ENCODE results near the gene DDIT4.
A peak's percentile ranks its signal among the peaks of the same experiment; 100 is the strongest.
"Not testable (repeated sequence)": the region's sequence is repeated elsewhere in the genome, so short reads cannot be mapped to it uniquely, and the experiment has no call there.

DDIT4 gene

GRCh38 chr10:72267381-72267780 lies 6.3 kb upstream of the DDIT4 start:
- Histone ChIP-seq H3K4me3 (ENCODE audit: control insufficient read depth in 1 of 7, extremely low read depth in 1 of 7, insufficient read depth in 4 of 7, low read depth in 2 of 7, low read length in 6 of 7) (no peak overlapping the region), H3K27me3 (replicated peaks in 2 of 5; ENCODE audit: control insufficient read depth in 4 of 5, insufficient read depth in 5 of 5, low read length in 4 of 5) (no peaks in the 10 kb centered on the region), H3K27ac (ENCODE audit: insufficient read depth in 1 of 2, low read depth in 1 of 2, low read length in 2 of 2, poor library complexity in 1 of 2, severe bottlenecking in 2 of 2) (no peak overlapping the region), H3K9me3 (ENCODE audit: control extremely low read depth in 1 of 5, control insufficient read depth in 4 of 5, insufficient read depth in 2 of 5, low read depth in 1 of 5, low read length in 4 of 5) (no peaks in the 10 kb centered on the region), H3K4me1 (ENCODE audit: control extremely low read depth in 1 of 4, control insufficient read depth in 4 of 4, insufficient read depth in 4 of 4, low read length in 3 of 4) (peaks cover under 1 to 9% (median 4%) of the 10 kb centered on the region in 4 experiments), H3K36me3 (ENCODE audit: control insufficient read depth in 4 of 4, insufficient read depth in 4 of 4, low read length in 3 of 4) (no peaks in the 10 kb centered on the region)
- WGBS (ENCODE audit: insufficient coverage): 97% methylated on average over 4 of the region's 6 CpGs
- no peak for DNase-seq
- ChIA-PET POLR2A (no interaction called here), CTCF (interaction anchor here (1.2 kb wide), 1 partner anchor 24 kb away, joined by 3 read pairs; no protein-coding TSS in a partner anchor)

GRCh38 chr10:72267819-72268399 lies 5.8 kb upstream of the DDIT4 start:
- no peak overlapping the region for H3K4me3 ChIP-seq (ENCODE audit: control insufficient read depth in 1 of 7, extremely low read depth in 1 of 7, insufficient read depth in 4 of 7, low read depth in 2 of 7, low read length in 6 of 7)
- WGBS (ENCODE audit: insufficient coverage): 100% methylated on average over 13 of the region's 15 CpGs
- no peak overlapping the region for H3K27ac ChIP-seq (ENCODE audit: insufficient read depth in 1 of 2, low read depth in 1 of 2, low read length in 2 of 2, poor library complexity in 1 of 2, severe bottlenecking in 2 of 2)
- H3K27me3 ChIP-seq (replicated peaks in 2 of 5; ENCODE audit: control insufficient read depth in 4 of 5, insufficient read depth in 5 of 5, low read length in 4 of 5): no peaks in the 10 kb centered on the region
- ChIA-PET CTCF (interaction anchor here (1.2 kb wide), 1 partner anchor 23 kb away, joined by 3 read pairs; no protein-coding TSS in a partner anchor), POLR2A (no interaction called here)
- no peaks in the 10 kb centered on the region for H3K9me3 ChIP-seq (ENCODE audit: control extremely low read depth in 1 of 5, control insufficient read depth in 4 of 5, insufficient read depth in 2 of 5, low read depth in 1 of 5, low read length in 4 of 5)
- H3K36me3 ChIP-seq (ENCODE audit: control insufficient read depth in 4 of 4, insufficient read depth in 4 of 4, low read length in 3 of 4): no peaks in the 10 kb centered on the region
- no peak for DNase-seq
- peaks cover 2 to 14% (median 8%) of the 10 kb centered on the region in 4 experiments for H3K4me1 ChIP-seq (ENCODE audit: control extremely low read depth in 1 of 4, control insufficient read depth in 4 of 4, insufficient read depth in 4 of 4, low read length in 3 of 4)

- WGBS (ENCODE audit: insufficient coverage): no CpG with 5 or more reads among the region's 5 CpGs
- POLR2A ChIA-PET: interaction anchor here (0.6 kb wide), 1 partner anchor 83 kb away, joined by 6 read pairs; no protein-coding TSS in a partner anchor
- H3K36me3 ChIP-seq (ENCODE audit: control insufficient read depth in 4 of 4, insufficient read depth in 4 of 4, low read length in 3 of 4); DNase-seq; CTCF ChIA-PET; H3K9me3 ChIP-seq (ENCODE audit: control extremely low read depth in 1 of 5, control insufficient read depth in 4 of 5, insufficient read depth in 2 of 5, low read depth in 1 of 5, low read length in 4 of 5); H3K27me3 ChIP-seq (replicated peaks in 2 of 5; ENCODE audit: control insufficient read depth in 4 of 5, insufficient read depth in 5 of 5, low read length in 4 of 5); H3K4me3 ChIP-seq (ENCODE audit: control insufficient read depth in 1 of 7, extremely low read depth in 1 of 7, insufficient read depth in 4 of 7, low read depth in 2 of 7, low read length in 6 of 7); H3K27ac ChIP-seq (ENCODE audit: insufficient read depth in 1 of 2, low read depth in 1 of 2, low read length in 2 of 2, poor library complexity in 1 of 2, severe bottlenecking in 2 of 2): not testable (repeated sequence)
- H3K4me1 ChIP-seq (ENCODE audit: control extremely low read depth in 1 of 4, control insufficient read depth in 4 of 4, insufficient read depth in 4 of 4, low read length in 3 of 4): peaks cover 2 to 17% (median 12%) of the 10 kb centered on the region in 4 experiments
Observed at GRCh38 chr10:72268475-72269200, 5.1 kb upstream of the DDIT4 start.

DNA sequence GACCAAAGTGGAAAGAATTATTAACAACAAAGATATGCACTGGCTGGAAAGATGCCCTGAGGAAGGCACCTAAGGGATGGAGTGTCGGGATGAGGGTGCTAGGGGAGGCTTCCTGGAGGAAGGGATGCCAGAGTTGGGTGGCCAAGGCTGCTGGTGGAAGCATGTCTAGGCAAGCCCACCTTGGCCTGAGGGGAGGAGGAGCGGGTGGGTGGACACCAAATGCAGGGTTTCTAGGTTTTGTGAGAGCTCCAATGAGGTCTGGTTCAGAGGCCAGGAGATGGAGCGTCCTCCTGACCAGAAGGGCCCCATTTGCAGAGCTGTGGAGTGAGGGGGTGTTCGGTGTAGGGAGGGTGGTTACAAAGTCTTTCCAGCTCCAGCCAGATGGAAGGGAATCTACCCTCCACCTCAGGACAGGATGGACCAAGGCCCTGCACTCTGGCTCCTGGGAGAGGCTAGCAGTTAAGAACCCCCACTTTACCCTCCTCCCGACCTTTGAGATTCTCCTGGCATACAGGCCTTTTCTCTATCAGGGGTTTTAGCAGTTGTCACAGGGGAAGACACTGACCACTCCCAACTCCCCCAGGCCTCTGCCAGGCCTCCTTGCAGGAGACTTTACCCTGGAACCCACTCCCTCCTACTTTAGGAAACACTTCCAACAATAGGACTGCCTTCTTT lies 3.0 kb upstream of the DDIT4 start:
- H3K36me3 ChIP-seq (ENCODE audit: control insufficient read depth in 4 of 4, insufficient read depth in 4 of 4, low read length in 3 of 4): peaks cover 0 to 9% (median 2%) of the 10 kb centered on the region in 4 experiments
- whole genome bisulfite sequencing (ENCODE audit: insufficient coverage): 100% methylated on average over 2 of the region's 5 CpGs
- H3K4me3 ChIP-seq (ENCODE audit: control insufficient read depth in 1 of 7, extremely low read depth in 1 of 7, insufficient read depth in 4 of 7, low read depth in 2 of 7, low read length in 6 of 7): no peak overlapping the region
- ChIA-PET CTCF (interaction anchor here (1.3 to 2.0 kb wide), 6 partner anchors 10 to 29 kb away, joined by 3 to 14 read pairs (median 4); no protein-coding TSS in a partner anchor), POLR2A (interaction anchor here (0.6 to 1.4 kb wide), 2 partner anchors 9 to 16 kb away, joined by 3 read pairs; no protein-coding TSS in a partner anchor)
- H3K4me1 ChIP-seq (ENCODE audit: control extremely low read depth in 1 of 4, control insufficient read depth in 4 of 4, insufficient read depth in 4 of 4, low read length in 3 of 4): peaks cover 5 to 32% (median 29%) of the 10 kb centered on the region in 4 experiments
- DNase-seq: no peak
- no peaks in the 10 kb centered on the region for H3K9me3 ChIP-seq (ENCODE audit: control extremely low read depth in 1 of 5, control insufficient read depth in 4 of 5, insufficient read depth in 2 of 5, low read depth in 1 of 5, low read length in 4 of 5)
- H3K27me3 ChIP-seq (replicated peaks in 2 of 5; ENCODE audit: control insufficient read depth in 4 of 5, insufficient read depth in 5 of 5, low read length in 4 of 5): no peaks in the 10 kb centered on the region
- H3K27ac ChIP-seq (ENCODE audit: insufficient read depth in 1 of 2, low read depth in 1 of 2, low read length in 2 of 2, poor library complexity in 1 of 2, severe bottlenecking in 2 of 2): peak overlapping the region in 1 of 2 experiments; percentile 49

DNA sequence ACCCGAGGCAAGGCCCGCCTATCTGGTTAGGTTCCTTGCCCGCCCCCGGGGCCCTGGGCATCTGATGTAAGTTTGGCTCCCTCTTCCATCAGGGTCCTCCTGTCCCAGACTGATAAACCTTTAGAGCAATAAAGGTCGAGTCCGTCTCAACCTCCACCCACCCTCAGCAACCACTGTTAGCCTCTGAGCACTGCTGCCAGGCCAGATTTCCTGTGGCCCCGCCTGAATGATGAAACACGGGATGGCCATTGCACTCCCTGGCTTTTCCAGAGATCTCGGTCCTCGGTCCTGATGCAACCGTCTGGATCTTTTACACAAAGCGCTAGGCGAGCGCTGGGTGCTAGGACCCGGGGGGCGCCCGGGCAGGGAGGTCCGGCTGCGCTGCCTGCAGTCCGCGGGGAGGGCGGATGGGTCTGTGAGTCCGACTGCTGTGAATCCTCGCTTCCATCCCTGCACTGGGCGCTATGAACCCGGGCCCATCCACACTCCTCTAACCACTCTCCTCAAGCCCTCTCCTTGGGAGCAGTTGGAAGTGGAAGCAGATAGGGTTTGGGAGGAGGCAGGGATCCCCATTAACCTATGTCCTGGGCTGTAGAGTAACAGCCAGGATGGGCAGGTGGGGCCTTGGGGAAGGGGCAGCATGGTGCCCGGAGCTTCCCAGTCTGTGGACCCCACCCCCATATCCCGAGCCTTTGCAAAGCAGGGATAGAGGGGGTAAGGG lies 875 bp upstream of the DDIT4 start:
- Histone ChIP-seq H3K36me3 (ENCODE audit: control insufficient read depth in 4 of 4, insufficient read depth in 4 of 4, low read length in 3 of 4) (peaks cover 0 to 9% (median 2%) of the 10 kb centered on the region in 4 experiments), H3K4me3 (ENCODE audit: control insufficient read depth in 1 of 7, extremely low read depth in 1 of 7, insufficient read depth in 4 of 7, low read depth in 2 of 7, low read length in 6 of 7) (peak overlapping the region; percentile 45 to 97 (median 88)), H3K27me3 (replicated peaks in 2 of 5; ENCODE audit: control insufficient read depth in 4 of 5, insufficient read depth in 5 of 5, low read length in 4 of 5) (no peaks in the 10 kb centered on the region), H3K9me3 (ENCODE audit: control extremely low read depth in 1 of 5, control insufficient read depth in 4 of 5, insufficient read depth in 2 of 5, low read depth in 1 of 5, low read length in 4 of 5) (no peaks in the 10 kb centered on the region), H3K27ac (ENCODE audit: insufficient read depth in 1 of 2, low read depth in 1 of 2, low read length in 2 of 2, poor library complexity in 1 of 2, severe bottlenecking in 2 of 2) (peak overlapping the region in 1 of 2 experiments; percentile 88), H3K4me1 (ENCODE audit: control extremely low read depth in 1 of 4, control insufficient read depth in 4 of 4, insufficient read depth in 4 of 4, low read length in 3 of 4) (peaks cover 5 to 35% (median 29%) of the 10 kb centered on the region in 4 experiments)
- peak; percentile 43 to 66 (median 51) for DNase-seq
- POLR2A ChIA-PET: interaction anchor here (0.6 to 4.5 kb wide), 16 partner anchors 9 to 72 kb away, joined by 3 to 30 read pairs (median 4); no protein-coding TSS in a partner anchor
- WGBS (ENCODE audit: insufficient coverage): 7% methylated on average over 22 of the region's 28 CpGs
- CTCF ChIA-PET: interaction anchor here (0.8 to 7.1 kb wide), 16 partner anchors 8 to 77 kb away, joined by 3 to 58 read pairs (median 4); no protein-coding TSS in a partner anchor

- Histone ChIP-seq H3K27me3 (replicated peaks in 2 of 5; ENCODE audit: control insufficient read depth in 4 of 5, insufficient read depth in 5 of 5, low read length in 4 of 5) (no peaks in the 10 kb centered on the region), H3K36me3 (ENCODE audit: control insufficient read depth in 4 of 4, insufficient read depth in 4 of 4, low read length in 3 of 4) (peaks cover 0 to 9% (median 2%) of the 10 kb centered on the region in 4 experiments), H3K4me1 (ENCODE audit: control extremely low read depth in 1 of 4, control insufficient read depth in 4 of 4, insufficient read depth in 4 of 4, low read length in 3 of 4) (peaks cover 5 to 35% (median 29%) of the 10 kb centered on the region in 4 experiments), H3K9me3 (ENCODE audit: control extremely low read depth in 1 of 5, control insufficient read depth in 4 of 5, insufficient read depth in 2 of 5, low read depth in 1 of 5, low read length in 4 of 5) (no peaks in the 10 kb centered on the region), H3K27ac (ENCODE audit: insufficient read depth in 1 of 2, low read depth in 1 of 2, low read length in 2 of 2, poor library complexity in 1 of 2, severe bottlenecking in 2 of 2) (peak overlapping the region; percentile 80 to 88), H3K4me3 (ENCODE audit: control insufficient read depth in 1 of 7, extremely low read depth in 1 of 7, insufficient read depth in 4 of 7, low read depth in 2 of 7, low read length in 6 of 7) (peak overlapping the region; percentile 74 to 97 (median 88))
- WGBS (ENCODE audit: insufficient coverage): under 1% methylated on average over 21 of the region's 40 CpGs
- ChIA-PET POLR2A (interaction anchor here (0.8 to 4.5 kb wide), 13 partner anchors 8 to 65 kb away, joined by 3 to 30 read pairs (median 4); no protein-coding TSS in a partner anchor), CTCF (interaction anchor here (0.7 to 7.1 kb wide), 27 partner anchors 9 to 76 kb away, joined by 3 to 58 read pairs (median 5); no protein-coding TSS in a partner anchor)
- DNase-seq: no peak
Observed at GRCh38 chr10:72274213-72274729, 547 bp downstream of the DDIT4 start.
